ENCODE results near the gene PPM1H. TPM values are rescaled to one million over a fixed set of nuclear protein-coding genes. Genes with fewer than 3 reads are reported as not detected.
"Not testable (repeated sequence)": the region's sequence is repeated elsewhere in the genome, so short reads cannot be mapped to it uniquely, and the experiment has no call there.

Gene PPM1H
- total RNA-seq, 2 experiments from 2014 or later, result 0.07 TPM; not detected in 1

- no peak overlapping the region for H3K4me3 Mint-ChIP-seq
- POLR2A ChIA-PET, result interaction anchor here (1.1 kb wide), 1 partner anchor 48 kb away, joined by 3 read pairs; no protein-coding TSS in a partner anchor
- CTCF ChIA-PET, result no interaction called here
- no peaks in the 10 kb centered on the region for H3K27me3 Mint-ChIP-seq
- H3K27ac Mint-ChIP-seq, result no peak overlapping the region
- no peaks in the 10 kb centered on the region for H3K36me3 Mint-ChIP-seq (ENCODE audit: low read depth)
- no peak for DNase-seq
- no peak for ATAC-seq
- TF ChIP-seq CTCF (IDR thresholded peaks at IDR 0.05), result no peak
- no peaks in the 10 kb centered on the region for H3K4me1 Mint-ChIP-seq (ENCODE audit: low read depth)
- no peaks in the 10 kb centered on the region for H3K9me3 Mint-ChIP-seq
- intact Hi-C loops (cut with micrococcal nuclease), result no loop called here
These were observed 41.2 kb upstream of the PPM1H start for GRCh38 chr12:62976110-62976662.

- Mint-ChIP-seq H3K4me1 (ENCODE audit: low read depth) (no peaks in the 10 kb centered on the region), H3K27me3 (no peaks in the 10 kb centered on the region), H3K4me3 (no peak overlapping the region), H3K36me3 (ENCODE audit: low read depth) (no peaks in the 10 kb centered on the region), H3K9me3 (no peaks in the 10 kb centered on the region), H3K27ac (no peak overlapping the region)
- ChIA-PET CTCF (interaction anchor here (1.8 kb wide), 1 partner anchor 38 kb away, joined by 4 read pairs; no protein-coding TSS in a partner anchor), POLR2A (no interaction called here)
- intact Hi-C loops (cut with micrococcal nuclease), result no loop called here
- ATAC-seq (no peak), DNase-seq (no peak)
- no peak for TF ChIP-seq CTCF (IDR thresholded peaks at IDR 0.05)
These were observed 37.0 kb upstream of the PPM1H start for GRCh38 chr12:62971769-62972525.

- Mint-ChIP-seq H3K4me1 (ENCODE audit: low read depth) (no peaks in the 10 kb centered on the region), H3K4me3 (no peak overlapping the region), H3K9me3 (no peaks in the 10 kb centered on the region), H3K27me3 (no peaks in the 10 kb centered on the region), H3K36me3 (ENCODE audit: low read depth) (no peaks in the 10 kb centered on the region), H3K27ac (no peak overlapping the region)
- no peak for TF ChIP-seq CTCF (IDR thresholded peaks at IDR 0.05)
- ATAC-seq (no peak), DNase-seq (no peak)
- intact Hi-C loops (cut with micrococcal nuclease), result no loop called here
- CTCF ChIA-PET, result no interaction called here
- POLR2A ChIA-PET, result no interaction called here
These were observed 34.7 kb upstream of the PPM1H start for GRCh38 chr12:62969695-62970094.

GRCh38 chr12:62967701-62968100 is 32.8 kb upstream of the PPM1H start:
- ChIA-PET POLR2A (no interaction called here), CTCF (no interaction called here)
- no peak overlapping the region for H3K4me3 Mint-ChIP-seq
- TF ChIP-seq CTCF (IDR thresholded peaks at IDR 0.05), result no peak
- DNase-seq (no peak), ATAC-seq (no peak)
- no peaks in the 10 kb centered on the region for H3K27me3 Mint-ChIP-seq
- no peak overlapping the region for H3K27ac Mint-ChIP-seq
- no peaks in the 10 kb centered on the region for H3K36me3 Mint-ChIP-seq (ENCODE audit: low read depth)
- H3K4me1 Mint-ChIP-seq (ENCODE audit: low read depth), result no peaks in the 10 kb centered on the region
- H3K9me3 Mint-ChIP-seq, result no peaks in the 10 kb centered on the region
- intact Hi-C loops (cut with micrococcal nuclease), result no loop called here

- ATAC-seq (no peak), DNase-seq (no peak)
- no peaks in the 10 kb centered on the region for H3K27me3 Mint-ChIP-seq
- CTCF ChIA-PET, result no interaction called here
- TF ChIP-seq CTCF (IDR thresholded peaks at IDR 0.05), result no peak
- POLR2A ChIA-PET, result no interaction called here
- H3K9me3 Mint-ChIP-seq, result no peaks in the 10 kb centered on the region
- H3K27ac Mint-ChIP-seq, result no peak overlapping the region
- no peak overlapping the region for H3K4me3 Mint-ChIP-seq
- intact Hi-C loops (cut with micrococcal nuclease), result no loop called here
- no peaks in the 10 kb centered on the region for H3K36me3 Mint-ChIP-seq (ENCODE audit: low read depth)
- H3K4me1 Mint-ChIP-seq (ENCODE audit: low read depth), result no peaks in the 10 kb centered on the region
These were observed 32.1 kb upstream of the PPM1H start for GRCh38 chr12:62966990-62967506.

- H3K4me3 Mint-ChIP-seq; H3K27me3 Mint-ChIP-seq; ATAC-seq; H3K36me3 Mint-ChIP-seq (ENCODE audit: low read depth); H3K27ac Mint-ChIP-seq; POLR2A ChIA-PET; intact Hi-C loops (cut with micrococcal nuclease); CTCF ChIA-PET; H3K9me3 Mint-ChIP-seq; H3K4me1 Mint-ChIP-seq (ENCODE audit: low read depth): not testable (repeated sequence)
- DNase-seq, result peak; percentile 3
These were observed 31.6 kb upstream of the PPM1H start for GRCh38 chr12:62966446-62966989.

GRCh38 chr12:62965700-62966099 is 30.8 kb upstream of the PPM1H start:
- H3K4me1 Mint-ChIP-seq (ENCODE audit: low read depth); H3K4me3 Mint-ChIP-seq; intact Hi-C loops (cut with micrococcal nuclease); H3K9me3 Mint-ChIP-seq; H3K27ac Mint-ChIP-seq; H3K27me3 Mint-ChIP-seq; ATAC-seq; CTCF ChIA-PET; POLR2A ChIA-PET; DNase-seq; H3K36me3 Mint-ChIP-seq (ENCODE audit: low read depth): not testable (repeated sequence)

All from activated CD8-positive, alpha-beta T cell treated with anti-CD3 and anti-CD28 coated beads for 36 hours (primary cell).